ENCODE measurements around the gene XRCC5.

- TF ChIP-seq POLR2A (IDR thresholded peaks at IDR 0.05) = no peak
- TF ChIP-seq, protein P1, sequence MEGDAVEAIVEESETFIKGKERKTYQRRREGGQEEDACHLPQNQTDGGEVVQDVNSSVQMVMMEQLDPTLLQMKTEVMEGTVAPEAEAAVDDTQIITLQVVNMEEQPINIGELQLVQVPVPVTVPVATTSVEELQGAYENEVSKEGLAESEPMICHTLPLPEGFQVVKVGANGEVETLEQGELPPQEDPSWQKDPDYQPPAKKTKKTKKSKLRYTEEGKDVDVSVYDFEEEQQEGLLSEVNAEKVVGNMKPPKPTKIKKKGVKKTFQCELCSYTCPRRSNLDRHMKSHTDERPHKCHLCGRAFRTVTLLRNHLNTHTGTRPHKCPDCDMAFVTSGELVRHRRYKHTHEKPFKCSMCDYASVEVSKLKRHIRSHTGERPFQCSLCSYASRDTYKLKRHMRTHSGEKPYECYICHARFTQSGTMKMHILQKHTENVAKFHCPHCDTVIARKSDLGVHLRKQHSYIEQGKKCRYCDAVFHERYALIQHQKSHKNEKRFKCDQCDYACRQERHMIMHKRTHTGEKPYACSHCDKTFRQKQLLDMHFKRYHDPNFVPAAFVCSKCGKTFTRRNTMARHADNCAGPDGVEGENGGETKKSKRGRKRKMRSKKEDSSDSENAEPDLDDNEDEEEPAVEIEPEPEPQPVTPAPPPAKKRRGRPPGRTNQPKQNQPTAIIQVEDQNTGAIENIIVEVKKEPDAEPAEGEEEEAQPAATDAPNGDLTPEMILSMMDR (IDR thresholded peaks at IDR 0.05) = no peak
Observed at GRCh38 chr2:216071111-216071851, 37.9 kb upstream of the XRCC5 start.
